Measurements from ENCODE around the gene KYAT1. TPM values are rescaled to one million over a fixed set of nuclear protein-coding genes. Genes with fewer than 3 reads are reported as not detected.

KYAT1 gene
- total RNA-seq, 1 experiment from 2014 or later, result 7.8 TPM

GRCh38 chr9:128818839-128819715, 62.7 kb downstream of the KYAT1 start:
- Mint-ChIP-seq H3K4me1 (ENCODE audit: low read depth, unreplicated experiment) (peaks cover 15% of the 10 kb centered on the region), H3K4me3 (ENCODE audit: unreplicated experiment) (peak overlapping the region; percentile 77), H3K9me3 (ENCODE audit: unreplicated experiment) (no peaks in the 10 kb centered on the region), H3K27me3 (ENCODE audit: insufficient read depth, unreplicated experiment) (no peaks in the 10 kb centered on the region), H3K36me3 (ENCODE audit: insufficient read depth, unreplicated experiment) (peaks cover 67% of the 10 kb centered on the region), H3K27ac (ENCODE audit: unreplicated experiment) (no peak overlapping the region)
- Histone ChIP-seq H3K4me3 (ENCODE audit: low read depth, low read length) (peak overlapping the region; percentile 95), H3K27me3 (replicated peaks; ENCODE audit: control insufficient read depth, insufficient read depth, low read length) (no peaks in the 10 kb centered on the region), H3K36me3 (ENCODE audit: control insufficient read depth, insufficient read depth, low read length) (peaks cover 1% of the 10 kb centered on the region; the same call in 1 of the 2 replicates), H3K9me3 (no peaks in the 10 kb centered on the region), H3K4me1 (no peaks in the 10 kb centered on the region; the same call in none of the 2 replicates)
- no peak for TF ChIP-seq CTCF (IDR thresholded peaks at IDR 0.05; ENCODE audit: insufficient read depth in 1 of 2, low read depth in 1 of 2, low read length in 1 of 2, severe bottlenecking in 1 of 2, unreplicated experiment in 1 of 2)
- intact Hi-C loops (cut with micrococcal nuclease; ENCODE audit: unreplicated experiment), result loop anchor here (2.0 to 5.0 kb wide), 4 partner anchors 48 to 94 kb away; partner anchors contain the start of genes KYAT1, LRRC8A, ZDHHC12 and ZER1
- BruUV-seq (replicated peaks), result TSS peak; percentile 47
- peak in 1 of 2 experiments; percentile 61 for DNase-seq
- CTCF ChIA-PET, result interaction anchor here (0.5 to 2.2 kb wide), 24 partner anchors 10 to 807 kb away, joined by 3 to 42 read pairs (median 4); partner anchors contain the start of genes DOLPP1, KYAT1, LRRC8A and NTMT1
- POLR2A ChIA-PET, result interaction anchor here (0.6 to 2.8 kb wide), 6 partner anchors 11 to 140 kb away, joined by 5 to 43 read pairs (median 8); partner anchors contain the start of genes SPOUT1 and ZDHHC12

GRCh38 chr9:128818099-128818838, 63.5 kb downstream of the KYAT1 start, which contains the start of gene ENDOG:
ENDOG (plus strand) TSS chr9:128818500; CDS start chr9:128818685, 185 bp downstream.
- H3K36me3 Mint-ChIP-seq (ENCODE audit: insufficient read depth, unreplicated experiment), result peaks cover 61% of the 10 kb centered on the region
- peak within 1 kb of the TSS; percentile 77 for H3K4me3 Mint-ChIP-seq (ENCODE audit: unreplicated experiment)
- no peaks in the 10 kb centered on the region; the same call in none of the 2 replicates for H3K4me1 ChIP-seq
- no peaks in the 10 kb centered on the region for H3K9me3 Mint-ChIP-seq (ENCODE audit: unreplicated experiment)
- peak within 1 kb of the TSS; percentile 29 for H3K27ac Mint-ChIP-seq (ENCODE audit: unreplicated experiment)
- peaks cover 1% of the 10 kb centered on the region; the same call in 1 of the 2 replicates for H3K36me3 ChIP-seq (ENCODE audit: control insufficient read depth, insufficient read depth, low read length)
- H3K4me3 ChIP-seq (ENCODE audit: low read depth, low read length), result peak within 1 kb of the TSS; percentile 95
- no peaks in the 10 kb centered on the region for H3K27me3 ChIP-seq (replicated peaks; ENCODE audit: control insufficient read depth, insufficient read depth, low read length)
- peak; percentile 97 to 99 for DNase-seq
- peak; percentile 94 to 95 for TF ChIP-seq CTCF (IDR thresholded peaks at IDR 0.05; ENCODE audit: insufficient read depth in 1 of 2, low read depth in 1 of 2, low read length in 1 of 2, severe bottlenecking in 1 of 2, unreplicated experiment in 1 of 2)
- ChIA-PET CTCF (interaction anchor here (0.5 to 2.2 kb wide), 29 partner anchors 10 to 808 kb away, joined by 3 to 42 read pairs (median 4); partner anchors contain the start of genes DOLPP1, KYAT1, LRRC8A and NTMT1), POLR2A (interaction anchor here (0.6 to 2.8 kb wide), 10 partner anchors 12 to 486 kb away, joined by 3 to 43 read pairs (median 6); partner anchors contain the start of genes SPOUT1, SPTAN1, URM1 and ZDHHC12)
- intact Hi-C loops (cut with micrococcal nuclease; ENCODE audit: unreplicated experiment), result loop anchor here (2.0 to 5.0 kb wide), 4 partner anchors 47 to 93 kb away; partner anchors contain the start of genes KYAT1, LRRC8A, ZDHHC12 and ZER1
- H3K27me3 Mint-ChIP-seq (ENCODE audit: insufficient read depth, unreplicated experiment), result no peaks in the 10 kb centered on the region
- no peaks in the 10 kb centered on the region for H3K9me3 ChIP-seq
- no TSS peak for BruUV-seq (replicated peaks)
- H3K4me1 Mint-ChIP-seq (ENCODE audit: low read depth, unreplicated experiment), result peaks cover 15% of the 10 kb centered on the region

All from Caco-2 (cell line).